IMR-90 (cell line): ENCODE data around the gene KCNJ3. TPM values are rescaled to one million over a fixed set of nuclear protein-coding genes. Genes with fewer than 3 reads are reported as not detected.

Experiments
- ATAC-seq: fragments of 200-7000 bp; cut with Tn5 transposase; 2 replicates; pipeline ENCODE4 v1.9.1; 2020; ENCODE audit warnings: low read depth, mild to moderate bottlenecking, moderate library complexity
- BruUV-seq: library from RNA; stranded (reverse); fragments of 400-500 nt; replicated peaks from 2 replicates; lab custom pipeline; 2021; lab: Mats Ljungman, UMichigan
- CTCF ChIA-PET: fragments of 300-600 bp; formaldehyde crosslinking; extraction: SDS; loops from one replicate; lab custom pipeline; 2021; ENCODE audit warnings: antibody characterized with exemption; lab: Yijun Ruan, JAX
- POLR2A ChIA-PET: fragments of 300-600 bp; sonication (Branson Sonifier 250); formaldehyde crosslinking; loops from one replicate; lab custom pipeline; 2022; ENCODE audit warnings: antibody characterized with exemption; ENCODE audit not compliant: unreplicated experiment; lab: Charles Lee
- DNase-seq: peaks from one replicate; pipeline ENCODE4 v3.0.0; 2013
- H2AFZ ChIP-seq: replicated peaks from 2 replicates; pipeline ENCODE3; 2013; ENCODE audit warnings: low read length, mild to moderate bottlenecking; ENCODE audit not compliant: poor library complexity
- H2AK5ac ChIP-seq: 2 replicates; pipeline ENCODE4 v1.6.1; 2013; ENCODE audit warnings: low read depth, low read length, inconsistent platforms
- H2AK9ac ChIP-seq: replicated peaks from 2 replicates; pipeline ENCODE3; 2013; ENCODE audit warnings: mild to moderate bottlenecking, low read depth, low read length, moderate library complexity; ENCODE audit not compliant: poor library complexity
- H2BK120ac ChIP-seq: 2 replicates; pipeline ENCODE4 v1.6.1; 2013; ENCODE audit warnings: low read depth, low read length, inconsistent platforms
- H2BK15ac ChIP-seq: 3 replicates; pipeline ENCODE4 v1.6.1; 2013; ENCODE audit warnings: low read depth, low read length, inconsistent platforms
- H2BK20ac ChIP-seq: 2 replicates; pipeline ENCODE4 v1.6.1; 2013; ENCODE audit warnings: low read depth, mild to moderate bottlenecking, inconsistent platforms, low read length, moderate library complexity
- H2BK5ac ChIP-seq: 2 replicates; pipeline ENCODE4 v1.6.1; 2013; ENCODE audit warnings: mild to moderate bottlenecking, low read depth, low read length, inconsistent platforms; ENCODE audit not compliant: poor library complexity, severe bottlenecking
- H3K14ac ChIP-seq: replicated peaks from 2 replicates; pipeline ENCODE4 v1.6.1; 2013; ENCODE audit warnings: low read depth, low read length, inconsistent platforms
- H3K18ac ChIP-seq: 2 replicates; pipeline ENCODE4 v1.6.1; 2013; ENCODE audit warnings: low read depth, low read length, control low read depth
- H3K23ac ChIP-seq: 2 replicates; pipeline ENCODE4 v1.6.1; 2013; ENCODE audit warnings: low read depth, low read length, inconsistent platforms
- H3K27ac ChIP-seq: 2 replicates; pipeline ENCODE4 v1.5.1; 2013; ENCODE audit warnings: mild to moderate bottlenecking, control low read depth, low read length; ENCODE audit not compliant: insufficient read depth
- H3K27me3 ChIP-seq: 2 replicates; pipeline ENCODE4 v1.6.1; 2013; ENCODE audit warnings: low read length; ENCODE audit not compliant: control insufficient read depth, insufficient read depth
- H3K36me3 ChIP-seq: 2 replicates; pipeline ENCODE4 v1.6.1; 2013; ENCODE audit warnings: low read length, mixed read lengths; ENCODE audit not compliant: control insufficient read depth, insufficient read depth
- H3K4ac ChIP-seq: 2 replicates; pipeline ENCODE4 v1.6.1; 2013; ENCODE audit warnings: low read depth, low read length, inconsistent platforms
- H3K4me1 ChIP-seq: 2 replicates; pipeline ENCODE4 v1.6.1; 2013; ENCODE audit warnings: low read length, mixed read lengths; ENCODE audit not compliant: control insufficient read depth, insufficient read depth
- H3K4me2 ChIP-seq: 2 replicates; pipeline ENCODE4 v1.6.1; 2013; ENCODE audit warnings: low read depth, mild to moderate bottlenecking, control low read depth, low read length, moderate library complexity
- H3K4me3 ChIP-seq: 2 replicates; pipeline ENCODE4 v1.5.1; 2013; ENCODE audit warnings: low read depth, mild to moderate bottlenecking, control low read depth, low read length, moderate library complexity; ENCODE audit not compliant: insufficient read depth
- H3K56ac ChIP-seq: 2 replicates; pipeline ENCODE4 v1.6.1; 2013; ENCODE audit warnings: low read length, inconsistent platforms; ENCODE audit not compliant: insufficient read depth; ENCODE audit errors: extremely low read depth
- H3K79me1 ChIP-seq, 2 experiments: 2 replicates each; pipeline ENCODE4 v1.6.1; 2013; ENCODE audit warnings: low read length in 2 of 2, inconsistent platforms in 1 of 2, low read depth in 1 of 2
- H3K9ac ChIP-seq: 2 replicates; pipeline ENCODE4 v1.6.1; 2013; ENCODE audit warnings: low read depth, low read length, control low read depth
- H3K9me1 ChIP-seq: 2 replicates; pipeline ENCODE4 v1.6.1; 2013; ENCODE audit warnings: low read length, inconsistent platforms; ENCODE audit not compliant: insufficient read depth
- H3K9me3 ChIP-seq: 2 replicates; pipeline ENCODE4 v1.6.1; 2013; ENCODE audit warnings: low read length; ENCODE audit not compliant: control insufficient read depth, insufficient read depth
- H4K20me1 ChIP-seq: 2 replicates; pipeline ENCODE4 v1.6.1; 2013; ENCODE audit warnings: low read length, inconsistent platforms; ENCODE audit not compliant: insufficient read depth
- H4K5ac ChIP-seq: 2 replicates; pipeline ENCODE4 v1.6.1; 2013; ENCODE audit warnings: mild to moderate bottlenecking, low read depth, low read length, control low read depth
- H4K8ac ChIP-seq, 2 experiments: 2 replicates each; pipeline ENCODE4 v1.6.1; 2013; ENCODE audit warnings: low read depth in 2 of 2, low read length in 2 of 2, control low read depth in 1 of 2, inconsistent platforms in 1 of 2
- H4K91ac ChIP-seq: 2 replicates; pipeline ENCODE4 v1.6.1; 2013; ENCODE audit warnings: low read depth, low read length, inconsistent platforms; ENCODE audit not compliant: insufficient read depth
- MAFK ChIP-seq: IDR thresholded peaks from 2 replicates; pipeline ENCODE4 v1.6.1; 2012; ENCODE audit warnings: low read depth, low read length, improper control_type of control experiment
- POLR2A ChIP-seq: IDR thresholded peaks from 2 replicates; pipeline ENCODE4 v1.6.1; 2012; ENCODE audit warnings: mild to moderate bottlenecking, low read depth, low read length
- WGBS, 2 experiments: methylation state at CpG; one replicate each; pipeline versions ENCODE4 v1.1.5 to v1.1.7; 2013; ENCODE audit warnings: missing lambda C conversion rate in 2 of 2; ENCODE audit not compliant: insufficient read length in 1 of 2; ENCODE audit errors: extremely low coverage in 2 of 2; 5-methylcytosine and 5-hydroxymethylcytosine counted together
- dilution Hi-C: fragments of 300-500 bp; cut with HindIII; formaldehyde crosslinking; loops from one replicate; pipeline ENCODE4 v1.14.3; 2018; ENCODE audit warnings: low sequenced_read_pairs; ENCODE audit not compliant: unreplicated experiment
- in situ Hi-C: fragments of 300-500 bp; cut with MboI; formaldehyde crosslinking; loops from 3 replicates; pipeline ENCODE4 v1.14.3; 2019; ENCODE audit warnings: low sequenced_read_pairs, inconsistent platforms, mixed read lengths
- intact Hi-C: fragments of 100-400 bp; cut with micrococcal nuclease; formaldehyde crosslinking; loops from 2 replicates; pipeline ENCODE4 v1.10.0; 2022
- polyA plus RNA-seq, 3 experiments: library from polyadenylated mRNA; depleted of rRNA; stranded (reverse); fragments of >200 nt; gene quantifications; 2 replicates each; pipeline ENCODE4 v1.2.3, GENCODE V29; 2012; ENCODE audit warnings: low replicate concordance in 1 of 3
- total RNA-seq: library from RNA; depleted of rRNA; stranded (reverse); fragments of >200 nt; gene quantifications from 2 replicates; pipeline ENCODE4 v1.2.3, GENCODE V29; 2012

Gene KCNJ3
- total and polyA plus RNA-seq, 2 of the 4 experiments (the other 2 are of a cell fraction), result not detected

GRCh38 chr2:154658854-154659253 lies 39.6 kb upstream of the KCNJ3 start:
- no peak overlapping the region for H3K56ac ChIP-seq
- ChIA-PET CTCF (no interaction called here), POLR2A (no interaction called here)
- no peaks in the 10 kb centered on the region for H4K20me1 ChIP-seq
- no peaks in the 10 kb centered on the region for H3K79me1 ChIP-seq
- DNase-seq (no peak), ATAC-seq (no peak)
- H3K9ac ChIP-seq, result no peak overlapping the region
- H4K8ac ChIP-seq, result no peak overlapping the region
- H3K4me2 ChIP-seq, result no peak overlapping the region
- no peak overlapping the region for H3K18ac ChIP-seq
- no peak overlapping the region for H2BK15ac ChIP-seq
- H2AK5ac ChIP-seq, result no peak overlapping the region
- no peak overlapping the region for H2BK120ac ChIP-seq
- TF ChIP-seq MAFK, result no peak
- TF ChIP-seq POLR2A, result no peak
- no CpG with 5 or more reads among the region's 1 CpG for WGBS, 2 experiments
- H3K4me3 ChIP-seq, result no peak overlapping the region
- H2AK9ac ChIP-seq, result no peak overlapping the region
- H2BK5ac ChIP-seq, result no peak overlapping the region
- H3K14ac ChIP-seq, result no peak overlapping the region
- H3K9me3 ChIP-seq, result peaks cover 3% of the 10 kb centered on the region; the same call in 1 of the 2 replicates
- dilution Hi-C loops, result no loop called here
- H3K9me1 ChIP-seq, result no peaks in the 10 kb centered on the region
- in situ Hi-C loops, result no loop called here
- H3K27ac ChIP-seq, result no peak overlapping the region
- H4K5ac ChIP-seq, result no peak overlapping the region
- intact Hi-C loops, result no loop called here
- H2AFZ ChIP-seq, result no peak overlapping the region
- no peak overlapping the region for H4K91ac ChIP-seq
- H3K4ac ChIP-seq, result no peak overlapping the region
- H3K4me1 ChIP-seq, result no peaks in the 10 kb centered on the region
- H3K23ac ChIP-seq, result no peak overlapping the region
- H3K36me3 ChIP-seq, result no peaks in the 10 kb centered on the region
- BruUV-seq, result no TSS peak
- H3K27me3 ChIP-seq, result no peaks in the 10 kb centered on the region
- no peak overlapping the region for H2BK20ac ChIP-seq
